B cell (primary cell): ENCODE data around the gene MACIR. TPM values are rescaled to one million over a fixed set of nuclear protein-coding genes. Genes with fewer than 3 reads are reported as not detected.

Experiments used
- ATAC-seq: fragments of 200-7000 bp; cut with Tn5 transposase; one replicate; pipeline ENCODE4 v1.10.0; 2021; ENCODE audit warnings: low read depth, mild to moderate bottlenecking, moderate number of reproducible peaks, moderate library complexity
- CTCF ChIA-PET: fragments of 350-600 bp; sonication (Branson Sonifier 250); formaldehyde crosslinking; loops from one replicate; lab custom pipeline; 2021; ENCODE audit warnings: antibody characterized with exemption, inconsistent platforms; lab: Charles Lee
- POLR2A ChIA-PET: fragments of 350-600 bp; sonication (Branson Sonifier 250); formaldehyde crosslinking; loops from one replicate; lab custom pipeline; 2021; ENCODE audit warnings: antibody characterized with exemption; lab: Charles Lee
- DNase-seq: peaks from one replicate; pipeline ENCODE4 v3.0.0; 2013
- H2AFZ ChIP-seq: 2 replicates; pipeline ENCODE4 v1.6.1; 2012; ENCODE audit warnings: mild to moderate bottlenecking, low read depth, low read length; ENCODE audit not compliant: insufficient read depth, poor library complexity, severe bottlenecking
- H3K27ac ChIP-seq, 2 donors: 1 replicate in 1 of 2; 2 replicates in 1 of 2; pipeline ENCODE4 v1.5.1; 2012 to 2013; ENCODE audit warnings: low read length in 2 of 2, mild to moderate bottlenecking in 2 of 2, moderate library complexity in 1 of 2
- H3K27me3 ChIP-seq, 4 experiments: fragments of 200-600 bp in 1 of 4; sonication (generic) in 1 of 4; replicated peaks in 1 of 4; 1 replicate in 2 of 4; 2 replicates in 2 of 4; pipeline versions ENCODE4 v1.6.1 to v1.7.0; 2013 to 2016; ENCODE audit warnings: low read length in 3 of 4, mild to moderate bottlenecking in 2 of 4, mixed read lengths in 1 of 4, moderate library complexity in 1 of 4; ENCODE audit not compliant: insufficient read depth in 4 of 4, control insufficient read depth in 3 of 4; ENCODE audit errors: control extremely low read depth in 1 of 4
- H3K36me3 ChIP-seq, 2 experiments: replicated peaks in 1 of 2; 1 replicate in 1 of 2; 2 replicates in 1 of 2; pipeline versions ENCODE4 v1.6.1 to v1.7.1; 2013; ENCODE audit warnings: low read length in 1 of 2; ENCODE audit not compliant: insufficient read depth in 2 of 2, control insufficient read depth in 1 of 2; ENCODE audit errors: control extremely low read depth in 1 of 2, extremely low read depth in 1 of 2
- H3K4me1 ChIP-seq, 2 donors: fragments of 200-600 bp in 1 of 2; sonication (generic) in 1 of 2; 1 replicate in 1 of 2; 2 replicates in 1 of 2; pipeline versions ENCODE4 v1.5.1 to v1.6.1; 2013 to 2017; ENCODE audit warnings: low read length in 2 of 2; ENCODE audit not compliant: control insufficient read depth in 2 of 2, insufficient read depth in 2 of 2
- H3K4me2 ChIP-seq: replicated peaks from 2 replicates; pipeline ENCODE3; 2012; ENCODE audit warnings: mild to moderate bottlenecking, low read depth, low read length; ENCODE audit not compliant: poor library complexity, severe bottlenecking
- H3K4me3 ChIP-seq, 5 experiments: fragments of 200-600 bp in 1 of 5; sonication (generic) in 1 of 5; 1 replicate in 3 of 5; 2 replicates in 2 of 5; pipeline versions ENCODE4 v1.5.1 to v1.7.0; 2011 to 2016; ENCODE audit warnings: low read length in 4 of 5, mild to moderate bottlenecking in 4 of 5, low read depth in 2 of 5, control low read depth in 1 of 5, moderate library complexity in 1 of 5; ENCODE audit not compliant: insufficient read depth in 1 of 5; ENCODE audit errors: control extremely low read depth in 1 of 5, extremely low read depth in 1 of 5
- H3K79me2 ChIP-seq: fragments of 200-600 bp; sonication (generic); one replicate; pipeline ENCODE4 v1.6.0; 2016; ENCODE audit warnings: low read length; ENCODE audit not compliant: control insufficient read depth, insufficient read depth
- H3K9ac ChIP-seq: fragments of 200-600 bp; sonication (generic); 2 replicates; pipeline ENCODE4 v1.6.1; 2017; ENCODE audit warnings: mild to moderate bottlenecking, low read length, moderate library complexity
- H3K9me3 ChIP-seq, 3 donors: one replicate each; pipeline versions ENCODE4 v1.6.1 to v1.7.1; 2013; ENCODE audit warnings: low read length in 2 of 3; ENCODE audit not compliant: control insufficient read depth in 2 of 3, insufficient read depth in 1 of 3; ENCODE audit errors: control extremely low read depth in 1 of 3
- H4K20me1 ChIP-seq: 2 replicates; pipeline ENCODE4 v1.6.0; 2012; ENCODE audit warnings: mild to moderate bottlenecking, low read length; ENCODE audit not compliant: insufficient read depth, control insufficient read depth, poor library complexity, severe bottlenecking
- H3K27ac Mint-ChIP-seq: one replicate; pipeline ENCODE4 v1.8.0; 2021; ENCODE audit warnings: mixed read lengths
- H3K27me3 Mint-ChIP-seq: one replicate; pipeline ENCODE4 v1.8.0; 2021; ENCODE audit warnings: mixed read lengths
- H3K4me1 Mint-ChIP-seq: one replicate; pipeline ENCODE4 v1.8.0; 2021; ENCODE audit warnings: mixed read lengths
- H3K4me3 Mint-ChIP-seq: one replicate; pipeline ENCODE4 v1.8.0; 2021; ENCODE audit warnings: mixed read lengths
- H3K9me3 Mint-ChIP-seq: one replicate; pipeline ENCODE4 v1.8.0; 2022; ENCODE audit warnings: mixed read lengths; ENCODE audit not compliant: insufficient read depth
- EZH2 ChIP-seq: IDR thresholded peaks from 2 replicates; pipeline ENCODE4 v1.6.1; 2012; ENCODE audit warnings: borderline replicate concordance, low read depth, mild to moderate bottlenecking, moderate library complexity, low read length; ENCODE audit not compliant: insufficient read depth, poor library complexity, severe bottlenecking
- WGBS: methylation state at CpG from one replicate; pipeline ENCODE4 v1.1.5; 2013; ENCODE audit warnings: missing lambda C conversion rate; ENCODE audit not compliant: insufficient coverage; 5-methylcytosine and 5-hydroxymethylcytosine counted together
- intact Hi-C: fragments of 100-400 bp; cut with micrococcal nuclease; formaldehyde crosslinking; loops from one replicate; pipeline ENCODE4 v1.10.0; 2022
- polyA plus RNA-seq: library from polyadenylated mRNA; depleted of rRNA; stranded (reverse); fragments of >200 nt; gene quantifications from 2 replicates; pipeline ENCODE4 v1.2.3, GENCODE V29; 2012
- total RNA-seq, 2 donors: library from RNA; stranded (reverse); fragments of 120-200 nt in 1 of 2; gene quantifications; 1 replicate in 1 of 2; 2 replicates in 1 of 2; pipeline versions ENCODE4 v1.2.3 to v1.2.4, GENCODE V29; 2013 to 2022
- TF ChIP-seq, protein P1 (sequence below): fragments of 200-600 bp; IDR thresholded peaks from one replicate; pipeline ENCODE4 v1.8.0; 2022; ENCODE audit warnings: antibody characterized with exemption, mild to moderate bottlenecking

Gene MACIR
- total and polyA plus RNA-seq, 2 donors (not counting 1 experiment from before 2014, with no cell fraction given) = 1.3 to 3.3 TPM

DNA sequence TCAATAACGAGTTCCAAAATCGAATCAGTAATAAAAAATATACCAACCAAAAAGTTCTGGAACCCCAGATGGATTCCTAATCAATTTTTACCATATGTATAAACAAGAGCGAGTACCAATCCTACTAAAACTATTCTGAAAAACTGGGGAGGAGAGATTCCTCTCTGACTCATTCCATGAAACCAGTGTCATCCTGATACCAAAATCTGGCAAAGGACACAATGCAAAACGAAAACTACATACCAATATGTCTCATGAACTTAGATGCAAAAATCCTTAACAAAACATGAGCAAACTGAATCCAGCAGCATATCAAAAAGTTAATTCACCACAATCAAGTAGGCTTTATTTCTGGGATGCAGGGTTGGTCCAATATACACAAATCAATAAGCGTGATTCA lies 30.5 kb upstream of the MACIR start:
- Histone ChIP-seq H2AFZ (no peak overlapping the region), H3K27me3 (no peaks in the 10 kb centered on the region), H3K9ac (no peak overlapping the region), H3K4me3 (no peak overlapping the region), H3K27ac (no peak overlapping the region), H3K4me2 (no peak overlapping the region), H4K20me1 (no peaks in the 10 kb centered on the region), H3K4me1 (peaks cover 0 to 3% of the 10 kb centered on the region in 2 donors), H3K9me3 (no peaks in the 10 kb centered on the region), H3K79me2 (no peaks in the 10 kb centered on the region), H3K36me3 (no peaks in the 10 kb centered on the region)
- intact Hi-C loops = no loop called here
- TF ChIP-seq EZH2 = no peak
- TF ChIP-seq, protein P1, sequence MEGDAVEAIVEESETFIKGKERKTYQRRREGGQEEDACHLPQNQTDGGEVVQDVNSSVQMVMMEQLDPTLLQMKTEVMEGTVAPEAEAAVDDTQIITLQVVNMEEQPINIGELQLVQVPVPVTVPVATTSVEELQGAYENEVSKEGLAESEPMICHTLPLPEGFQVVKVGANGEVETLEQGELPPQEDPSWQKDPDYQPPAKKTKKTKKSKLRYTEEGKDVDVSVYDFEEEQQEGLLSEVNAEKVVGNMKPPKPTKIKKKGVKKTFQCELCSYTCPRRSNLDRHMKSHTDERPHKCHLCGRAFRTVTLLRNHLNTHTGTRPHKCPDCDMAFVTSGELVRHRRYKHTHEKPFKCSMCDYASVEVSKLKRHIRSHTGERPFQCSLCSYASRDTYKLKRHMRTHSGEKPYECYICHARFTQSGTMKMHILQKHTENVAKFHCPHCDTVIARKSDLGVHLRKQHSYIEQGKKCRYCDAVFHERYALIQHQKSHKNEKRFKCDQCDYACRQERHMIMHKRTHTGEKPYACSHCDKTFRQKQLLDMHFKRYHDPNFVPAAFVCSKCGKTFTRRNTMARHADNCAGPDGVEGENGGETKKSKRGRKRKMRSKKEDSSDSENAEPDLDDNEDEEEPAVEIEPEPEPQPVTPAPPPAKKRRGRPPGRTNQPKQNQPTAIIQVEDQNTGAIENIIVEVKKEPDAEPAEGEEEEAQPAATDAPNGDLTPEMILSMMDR = no peak
- WGBS = 94% methylated on average over 3 of the region's 5 CpGs
- Mint-ChIP-seq H3K4me1 (peaks cover 2% of the 10 kb centered on the region), H3K4me3 (no peak overlapping the region), H3K27me3 (peaks cover 17% of the 10 kb centered on the region), H3K9me3 (no peaks in the 10 kb centered on the region), H3K27ac (no peak overlapping the region)
- no peak for DNase-seq
- ChIA-PET POLR2A (no interaction called here), CTCF (no interaction called here)
- no peak for ATAC-seq

- ChIA-PET POLR2A (no interaction called here), CTCF (no interaction called here)
- DNase-seq (no peak), ATAC-seq (no peak)
- no peaks in the 10 kb centered on the region for H3K9me3 ChIP-seq
- no peak overlapping the region for H3K4me2 ChIP-seq
- peaks cover 17% of the 10 kb centered on the region for H3K27me3 Mint-ChIP-seq
- no peak overlapping the region for H3K9ac ChIP-seq
- TF ChIP-seq, protein P1 = no peak
- no peak for TF ChIP-seq EZH2
- no peaks in the 10 kb centered on the region for H3K36me3 ChIP-seq
- no peak overlapping the region for H3K27ac Mint-ChIP-seq
- no peaks in the 10 kb centered on the region for H3K79me2 ChIP-seq
- H3K4me1 ChIP-seq = peaks cover 0 to 3% of the 10 kb centered on the region in 2 donors
- H3K27ac ChIP-seq = no peak overlapping the region
- no peaks in the 10 kb centered on the region for H3K9me3 Mint-ChIP-seq
- intact Hi-C loops = no loop called here
- H2AFZ ChIP-seq = no peak overlapping the region
- H3K27me3 ChIP-seq = no peaks in the 10 kb centered on the region
- WGBS = 83% methylated on average over 1 of the region's 1 CpG
- H3K4me3 ChIP-seq = no peak overlapping the region
- H3K4me3 Mint-ChIP-seq = no peak overlapping the region
- peaks cover 2% of the 10 kb centered on the region for H3K4me1 Mint-ChIP-seq
- no peaks in the 10 kb centered on the region for H4K20me1 ChIP-seq
Observed at GRCh38 chr5:103228588-103228987, 30.0 kb upstream of the MACIR start.
